ENCODE measurements around the gene PPP2R1B. TPM values are rescaled to one million over a fixed set of nuclear protein-coding genes. Genes with fewer than 3 reads are reported as not detected.

The PPP2R1B gene
- total RNA-seq, 1 experiment from 2014 or later, result 27.3 TPM

GRCh38 chr11:111733611-111734088, 32.5 kb downstream of the PPP2R1B start:
- ChIA-PET POLR2A (interaction anchor here (0.7 to 5.9 kb wide), 5 partner anchors 10 to 595 kb away, joined by 3 to 97 read pairs (median 5); partner anchors contain the start of gene PPP2R1B), CTCF (interaction anchor here (0.6 to 2.8 kb wide), 6 partner anchors 15 to 237 kb away, joined by 3 to 8 read pairs (median 4); no protein-coding TSS in a partner anchor)
- Mint-ChIP-seq H3K27ac (ENCODE audit: low read depth, unreplicated experiment) (peak overlapping the region; percentile 99), H3K9me3 (ENCODE audit: unreplicated experiment) (no peaks in the 10 kb centered on the region), H3K36me3 (ENCODE audit: insufficient read depth, unreplicated experiment) (peaks cover 19% of the 10 kb centered on the region), H3K4me3 (ENCODE audit: unreplicated experiment) (no peak overlapping the region), H3K27me3 (ENCODE audit: insufficient read depth, unreplicated experiment) (no peaks in the 10 kb centered on the region), H3K4me1 (ENCODE audit: insufficient read depth, unreplicated experiment) (peaks cover 27% of the 10 kb centered on the region)
- no TSS peak for BruUV-seq (replicated peaks)
- intact Hi-C loops (cut with micrococcal nuclease), result no loop called here
- no peak for DNase-seq (ENCODE audit: unreplicated experiment)
- TF ChIP-seq CTCF (IDR thresholded peaks at IDR 0.05; ENCODE audit: unreplicated experiment), result no peak

- DNase-seq (ENCODE audit: unreplicated experiment), result peak; percentile 31
- peak overlapping the region; percentile 99 for H3K27ac Mint-ChIP-seq (ENCODE audit: low read depth, unreplicated experiment)
- H3K9me3 Mint-ChIP-seq (ENCODE audit: unreplicated experiment), result no peaks in the 10 kb centered on the region
- POLR2A ChIA-PET, result interaction anchor here (0.7 to 5.9 kb wide), 5 partner anchors 9 to 596 kb away, joined by 3 to 97 read pairs (median 5); partner anchors contain the start of gene PPP2R1B
- H3K4me1 Mint-ChIP-seq (ENCODE audit: insufficient read depth, unreplicated experiment), result peaks cover 27% of the 10 kb centered on the region
- peaks cover 13% of the 10 kb centered on the region for H3K36me3 Mint-ChIP-seq (ENCODE audit: insufficient read depth, unreplicated experiment)
- intact Hi-C loops (cut with micrococcal nuclease), result no loop called here
- H3K4me3 Mint-ChIP-seq (ENCODE audit: unreplicated experiment), result no peak overlapping the region
- no TSS peak for BruUV-seq (replicated peaks)
- no peak for TF ChIP-seq CTCF (IDR thresholded peaks at IDR 0.05; ENCODE audit: unreplicated experiment)
- CTCF ChIA-PET, result interaction anchor here (0.6 to 2.8 kb wide), 6 partner anchors 14 to 236 kb away, joined by 3 to 8 read pairs (median 4); no protein-coding TSS in a partner anchor
- H3K27me3 Mint-ChIP-seq (ENCODE audit: insufficient read depth, unreplicated experiment), result no peaks in the 10 kb centered on the region
Measured at GRCh38 chr11:111733016-111733415, 33.2 kb downstream of the PPP2R1B start.

GRCh38 chr11:111731821-111732220, 34.4 kb downstream of the PPP2R1B start:
- BruUV-seq (replicated peaks), result no TSS peak
- intact Hi-C loops (cut with micrococcal nuclease), result no loop called here
- no peaks in the 10 kb centered on the region for H3K9me3 Mint-ChIP-seq (ENCODE audit: unreplicated experiment)

More at GRCh38 chr11:111731821-111732220, 34.4 kb downstream of the PPP2R1B start:
- Mint-ChIP-seq H3K27ac (ENCODE audit: low read depth, unreplicated experiment) (peak overlapping the region; percentile 99), H3K4me1 (ENCODE audit: insufficient read depth, unreplicated experiment) (peaks cover 22% of the 10 kb centered on the region), H3K27me3 (ENCODE audit: insufficient read depth, unreplicated experiment) (no peaks in the 10 kb centered on the region), H3K4me3 (ENCODE audit: unreplicated experiment) (no peak overlapping the region), H3K36me3 (ENCODE audit: insufficient read depth, unreplicated experiment) (peaks cover 9% of the 10 kb centered on the region)
- ChIA-PET CTCF (interaction anchor here (0.5 to 2.8 kb wide), 3 partner anchors 110 to 150 kb away, joined by 3 to 8 read pairs (median 3); no protein-coding TSS in a partner anchor), POLR2A (interaction anchor here (1.0 to 1.9 kb wide), 4 partner anchors 14 to 127 kb away, joined by 3 to 7 read pairs (median 4); partner anchors contain the start of gene PPP2R1B)
- DNase-seq (ENCODE audit: unreplicated experiment), result no peak
- TF ChIP-seq CTCF (IDR thresholded peaks at IDR 0.05; ENCODE audit: unreplicated experiment), result no peak

All from MCF 10A (cell line).